Esophagus squamous epithelium (tissue), 4 donors: ENCODE measurements around the gene GINS2.

Source experiments
- CTCF ChIP-seq, 6 experiments: fragments of 450-650 bp in 4 of 6; fragments of 200-600 bp in 2 of 6; sonication (generic) in 2 of 6; IDR thresholded peaks; one replicate each; pipeline ENCODE4 v1.5.1; 2016 to 2019; ENCODE audit warnings: antibody characterized with exemption in 6 of 6, mild to moderate bottlenecking in 4 of 6, moderate library complexity in 4 of 6
- POLR2A ChIP-seq, 4 donors: fragments of 450-650 bp; IDR thresholded peaks; one replicate each; pipeline ENCODE4 v1.6.1; 2017; ENCODE audit warnings: antibody characterized with exemption in 4 of 4, mild to moderate bottlenecking in 4 of 4, moderate library complexity in 3 of 4

GRCh38 chr16:85650135-85650843 is 38.5 kb downstream of the GINS2 start:
- TF ChIP-seq POLR2A (IDR thresholded peaks at IDR 0.05) (no peak), CTCF (IDR thresholded peaks at IDR 0.05) (no peak)
